ENCODE measurements around the gene CACNA1C. TPM values are rescaled to one million over a fixed set of nuclear protein-coding genes. Genes with fewer than 3 reads are reported as not detected.

The CACNA1C gene
- total and polyA plus RNA-seq, 2 donors (not counting 1 experiment from before 2014, with no cell fraction given) = 0.01 to 0.02 TPM

- H3K9ac ChIP-seq (ENCODE audit: low read length) = no peak overlapping the region
- H2AFZ ChIP-seq (ENCODE audit: insufficient read depth, low read depth, low read length, poor library complexity, severe bottlenecking) = no peak overlapping the region
- DNase-seq = no peak
- 22% methylated on average over 3 of the region's 5 CpGs for WGBS (ENCODE audit: insufficient coverage)
- TF ChIP-seq EZH2 (IDR thresholded peaks at IDR 0.05; ENCODE audit: borderline replicate concordance, insufficient read depth, low read depth, low read length, poor library complexity, severe bottlenecking) = no peak
- TF ChIP-seq, protein P1, sequence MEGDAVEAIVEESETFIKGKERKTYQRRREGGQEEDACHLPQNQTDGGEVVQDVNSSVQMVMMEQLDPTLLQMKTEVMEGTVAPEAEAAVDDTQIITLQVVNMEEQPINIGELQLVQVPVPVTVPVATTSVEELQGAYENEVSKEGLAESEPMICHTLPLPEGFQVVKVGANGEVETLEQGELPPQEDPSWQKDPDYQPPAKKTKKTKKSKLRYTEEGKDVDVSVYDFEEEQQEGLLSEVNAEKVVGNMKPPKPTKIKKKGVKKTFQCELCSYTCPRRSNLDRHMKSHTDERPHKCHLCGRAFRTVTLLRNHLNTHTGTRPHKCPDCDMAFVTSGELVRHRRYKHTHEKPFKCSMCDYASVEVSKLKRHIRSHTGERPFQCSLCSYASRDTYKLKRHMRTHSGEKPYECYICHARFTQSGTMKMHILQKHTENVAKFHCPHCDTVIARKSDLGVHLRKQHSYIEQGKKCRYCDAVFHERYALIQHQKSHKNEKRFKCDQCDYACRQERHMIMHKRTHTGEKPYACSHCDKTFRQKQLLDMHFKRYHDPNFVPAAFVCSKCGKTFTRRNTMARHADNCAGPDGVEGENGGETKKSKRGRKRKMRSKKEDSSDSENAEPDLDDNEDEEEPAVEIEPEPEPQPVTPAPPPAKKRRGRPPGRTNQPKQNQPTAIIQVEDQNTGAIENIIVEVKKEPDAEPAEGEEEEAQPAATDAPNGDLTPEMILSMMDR (IDR thresholded peaks at IDR 0.05) = no peak
- peaks cover 0 to 6% (median 0%) of the 10 kb centered on the region in 3 donors for H3K9me3 ChIP-seq (ENCODE audit: control extremely low read depth in 1 of 3, control insufficient read depth in 2 of 3, insufficient read depth in 1 of 3, low read length in 2 of 3)
- H4K20me1 ChIP-seq (ENCODE audit: control insufficient read depth, insufficient read depth, low read length, poor library complexity, severe bottlenecking) = no peaks in the 10 kb centered on the region
- no peaks in the 10 kb centered on the region for H3K9me3 Mint-ChIP-seq (ENCODE audit: insufficient read depth)
- no peak overlapping the region for H3K27ac Mint-ChIP-seq
- H3K4me3 Mint-ChIP-seq = no peak overlapping the region
- no peaks in the 10 kb centered on the region for H3K79me2 ChIP-seq (ENCODE audit: control insufficient read depth, insufficient read depth, low read length)
- H3K4me1 ChIP-seq (ENCODE audit: control insufficient read depth in 2 of 2, insufficient read depth in 2 of 2, low read length in 2 of 2) = peaks cover 0 to 2% of the 10 kb centered on the region in 2 donors
- H3K27me3 ChIP-seq (replicated peaks in 1 of 4; ENCODE audit: control extremely low read depth in 1 of 4, control insufficient read depth in 3 of 4, insufficient read depth in 4 of 4, low read length in 3 of 4) = no peaks in the 10 kb centered on the region
- intact Hi-C loops (cut with micrococcal nuclease) = no loop called here
- ChIA-PET POLR2A (no interaction called here), CTCF (no interaction called here)
- no peak overlapping the region for H3K4me3 ChIP-seq (ENCODE audit: control extremely low read depth in 1 of 5, extremely low read depth in 1 of 5, insufficient read depth in 1 of 5, low read depth in 2 of 5, low read length in 4 of 5)
- H3K36me3 ChIP-seq (replicated peaks in 1 of 2; ENCODE audit: control extremely low read depth in 1 of 2, control insufficient read depth in 1 of 2, extremely low read depth in 1 of 2, insufficient read depth in 2 of 2, low read length in 1 of 2) = no peaks in the 10 kb centered on the region
- H3K4me2 ChIP-seq (replicated peaks; ENCODE audit: low read depth, low read length, poor library complexity, severe bottlenecking) = no peak overlapping the region
- peaks cover 3% of the 10 kb centered on the region for H3K27me3 Mint-ChIP-seq
- H3K4me1 Mint-ChIP-seq = peaks cover 15% of the 10 kb centered on the region
- no peak for ATAC-seq (ENCODE audit: low read depth)
- H3K27ac ChIP-seq (ENCODE audit: low read length in 2 of 2) = no peak overlapping the region
Measured at GRCh38 chr12:2242216-2242615, 189.4 kb downstream of the CACNA1C start.

DNA sequence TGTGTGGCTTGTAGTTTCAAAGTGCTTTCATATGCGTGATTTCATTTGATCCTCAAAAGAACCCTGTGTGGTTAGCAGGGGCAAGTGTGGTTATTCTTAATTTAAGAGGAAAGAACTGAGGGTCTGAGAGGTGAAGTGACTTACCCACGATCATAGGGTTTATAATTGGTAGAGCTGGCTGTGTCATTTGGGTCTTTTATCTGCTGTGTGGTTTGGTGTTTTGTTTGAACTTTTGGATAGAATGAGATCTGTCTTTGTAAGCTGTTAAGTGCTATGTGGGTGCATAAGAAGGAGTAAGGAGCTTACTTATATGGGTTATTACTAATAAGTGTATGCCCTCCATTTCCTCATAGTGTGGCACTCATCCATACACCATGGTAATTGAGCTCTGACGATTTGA, 190.0 kb downstream of the CACNA1C start:
- Histone ChIP-seq H3K36me3 (replicated peaks in 1 of 2; ENCODE audit: control extremely low read depth in 1 of 2, control insufficient read depth in 1 of 2, extremely low read depth in 1 of 2, insufficient read depth in 2 of 2, low read length in 1 of 2) (no peaks in the 10 kb centered on the region), H3K4me1 (ENCODE audit: control insufficient read depth in 2 of 2, insufficient read depth in 2 of 2, low read length in 2 of 2) (peaks cover 0 to 8% of the 10 kb centered on the region in 2 donors), H4K20me1 (ENCODE audit: control insufficient read depth, insufficient read depth, low read length, poor library complexity, severe bottlenecking) (no peaks in the 10 kb centered on the region), H3K9ac (ENCODE audit: low read length) (no peak overlapping the region), H2AFZ (ENCODE audit: insufficient read depth, low read depth, low read length, poor library complexity, severe bottlenecking) (no peak overlapping the region), H3K4me3 (ENCODE audit: control extremely low read depth in 1 of 5, extremely low read depth in 1 of 5, insufficient read depth in 1 of 5, low read depth in 2 of 5, low read length in 4 of 5) (no peak overlapping the region), H3K27ac (ENCODE audit: low read length in 2 of 2) (no peak overlapping the region), H3K9me3 (ENCODE audit: control extremely low read depth in 1 of 3, control insufficient read depth in 2 of 3, insufficient read depth in 1 of 3, low read length in 2 of 3) (peaks cover 0 to 6% (median 0%) of the 10 kb centered on the region in 3 donors), H3K27me3 (replicated peaks in 1 of 4; ENCODE audit: control extremely low read depth in 1 of 4, control insufficient read depth in 3 of 4, insufficient read depth in 4 of 4, low read length in 3 of 4) (no peaks in the 10 kb centered on the region), H3K4me2 (replicated peaks; ENCODE audit: low read depth, low read length, poor library complexity, severe bottlenecking) (no peak overlapping the region), H3K79me2 (ENCODE audit: control insufficient read depth, insufficient read depth, low read length) (no peaks in the 10 kb centered on the region)
- POLR2A ChIA-PET = no interaction called here
- Mint-ChIP-seq H3K4me3 (no peak overlapping the region), H3K27me3 (peaks cover 3% of the 10 kb centered on the region), H3K4me1 (peaks cover 21% of the 10 kb centered on the region), H3K9me3 (ENCODE audit: insufficient read depth) (no peaks in the 10 kb centered on the region), H3K27ac (no peak overlapping the region)
- TF ChIP-seq, protein P1 (IDR thresholded peaks at IDR 0.05) = no peak
- no peak for TF ChIP-seq EZH2 (IDR thresholded peaks at IDR 0.05; ENCODE audit: borderline replicate concordance, insufficient read depth, low read depth, low read length, poor library complexity, severe bottlenecking)
- ATAC-seq (ENCODE audit: low read depth) (no peak), DNase-seq (no peak)
- CTCF ChIA-PET = no interaction called here
- intact Hi-C loops (cut with micrococcal nuclease) = no loop called here
- 21% methylated on average over 2 of the region's 3 CpGs for WGBS (ENCODE audit: insufficient coverage)

All from B cell (primary cell).